ENCODE measurements around the gene ANKRD16. TPM values are rescaled to one million over a fixed set of nuclear protein-coding genes. Genes with fewer than 3 reads are reported as not detected.

Gene ANKRD16
- total RNA-seq, 2 donors from 2014 or later, result 9.9 to 13.0 TPM

- H3K4me1 ChIP-seq, result no peaks in the 10 kb centered on the region
- no peak overlapping the region for H3K27ac ChIP-seq
- 91 to 93% methylated on average over 3 to 7 of the region's 7 CpGs for WGBS, 2 donors
- ATAC-seq, result no peak
- H3K36me3 ChIP-seq (replicated peaks in 1 of 2; ENCODE audit: insufficient read depth in 1 of 2, low read depth in 2 of 2), result no peaks in the 10 kb centered on the region
- no peaks in the 10 kb centered on the region for H3K9me3 ChIP-seq
- intact Hi-C loops (cut with DNase I), result no loop called here
- no peak for TF ChIP-seq POLR2A (IDR thresholded peaks at IDR 0.05)
- no peak for TF ChIP-seq CTCF (IDR thresholded peaks at IDR 0.05)
- H3K4me3 ChIP-seq, result no peak overlapping the region
- DNase-seq, result no peak
- H3K27me3 ChIP-seq, result no peaks in the 10 kb centered on the region
Observed at GRCh38 chr10:5862360-5862961, 27.2 kb downstream of the ANKRD16 start.

DNA sequence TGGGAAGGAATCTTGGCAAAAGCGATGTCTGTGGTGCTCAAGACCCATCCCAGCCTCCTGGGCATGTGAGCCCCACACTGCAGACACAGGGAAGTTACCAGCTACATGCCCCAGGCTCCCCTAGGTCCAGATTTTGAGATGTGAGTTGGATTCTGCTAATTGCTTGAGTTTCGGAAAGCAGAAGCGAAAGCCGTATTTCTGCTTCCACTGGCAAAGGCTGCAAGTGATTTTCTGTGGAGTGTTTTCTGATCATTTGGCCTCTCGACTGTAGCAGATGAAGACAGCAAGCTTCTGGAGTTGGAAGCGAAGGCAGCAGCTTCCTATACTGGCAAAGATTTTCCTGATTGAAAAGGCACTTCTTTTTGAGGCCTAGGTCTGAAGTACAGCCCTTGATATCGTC lies 29.6 kb downstream of the ANKRD16 start:
- intact Hi-C loops (cut with DNase I), result no loop called here
- no peak for ATAC-seq
- WGBS, 2 donors, result 77 to 88% methylated on average over 4 to 7 of the region's 7 CpGs
- DNase-seq, result no peak
- TF ChIP-seq POLR2A (IDR thresholded peaks at IDR 0.05), result no peak
- no peak for TF ChIP-seq CTCF (IDR thresholded peaks at IDR 0.05)
- Histone ChIP-seq H3K9me3 (no peaks in the 10 kb centered on the region), H3K4me3 (no peak overlapping the region), H3K27ac (no peak overlapping the region), H3K36me3 (replicated peaks in 1 of 2; ENCODE audit: insufficient read depth in 1 of 2, low read depth in 2 of 2) (no peaks in the 10 kb centered on the region), H3K4me1 (no peaks in the 10 kb centered on the region), H3K27me3 (no peaks in the 10 kb centered on the region)

DNA sequence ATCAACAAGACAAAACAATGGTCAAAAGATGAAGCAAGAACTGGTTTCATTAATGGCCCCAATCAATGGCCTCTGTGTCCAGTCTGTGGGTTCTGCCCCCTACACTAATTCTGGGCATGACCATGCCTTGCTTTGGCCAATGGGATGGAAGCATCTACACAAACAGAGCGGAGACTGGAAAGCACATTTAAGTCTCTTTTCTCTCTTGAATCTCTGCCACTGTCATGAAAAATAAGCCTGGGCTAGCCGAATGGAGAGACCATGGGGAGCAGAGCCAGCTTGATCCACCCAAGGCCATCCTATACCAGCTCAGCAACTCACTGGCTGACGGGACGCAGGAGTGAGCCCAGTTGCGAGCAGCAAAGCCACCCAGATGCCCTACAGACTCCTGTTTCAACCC lies 30.9 kb downstream of the ANKRD16 start:
- Histone ChIP-seq H3K36me3 (replicated peaks in 1 of 2; ENCODE audit: insufficient read depth in 1 of 2, low read depth in 2 of 2) (no peaks in the 10 kb centered on the region), H3K4me3 (no peak overlapping the region), H3K9me3 (no peaks in the 10 kb centered on the region), H3K27ac (no peak overlapping the region), H3K4me1 (no peaks in the 10 kb centered on the region), H3K27me3 (no peaks in the 10 kb centered on the region)
- 87 to 91% methylated on average over 5 of the region's 5 CpGs for WGBS, 2 donors
- ATAC-seq (no peak), DNase-seq (no peak)
- TF ChIP-seq CTCF (IDR thresholded peaks at IDR 0.05) (no peak), POLR2A (IDR thresholded peaks at IDR 0.05) (no peak)
- intact Hi-C loops (cut with DNase I), result no loop called here

DNA sequence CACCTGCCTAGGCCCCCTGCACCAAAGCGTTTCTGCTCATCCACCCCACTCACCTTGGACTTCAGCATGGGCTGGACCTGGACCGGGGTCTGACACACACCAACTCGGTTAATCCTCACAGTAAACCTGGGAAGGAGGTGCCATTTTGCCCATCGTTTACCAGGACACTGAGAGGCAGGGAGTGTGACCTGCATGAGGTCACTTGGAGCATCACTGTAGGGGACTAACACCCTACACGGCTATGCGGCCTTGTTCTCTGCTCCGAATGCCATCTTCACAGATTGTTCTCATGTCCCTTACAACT lies 33.0 kb downstream of the ANKRD16 start:
- no peak for ATAC-seq
- TF ChIP-seq POLR2A (IDR thresholded peaks at IDR 0.05), result no peak
- no peak for TF ChIP-seq CTCF (IDR thresholded peaks at IDR 0.05)
- DNase-seq, result no peak

GRCh38 chr10:5855979-5856700 lies 33.6 kb downstream of the ANKRD16 start:
- no peak overlapping the region for H3K27ac ChIP-seq
- intact Hi-C loops (cut with DNase I), result no loop called here
- no peaks in the 10 kb centered on the region for H3K9me3 ChIP-seq
- WGBS, 2 donors, result 70 to 79% methylated on average over 18 of the region's 18 CpGs
- H3K36me3 ChIP-seq (replicated peaks in 1 of 2; ENCODE audit: insufficient read depth in 1 of 2, low read depth in 2 of 2), result no peaks in the 10 kb centered on the region
- no peak overlapping the region for H3K4me3 ChIP-seq
- no peaks in the 10 kb centered on the region for H3K4me1 ChIP-seq
- no peaks in the 10 kb centered on the region for H3K27me3 ChIP-seq
- DNase-seq (no peak), ATAC-seq (no peak)
- no peak for TF ChIP-seq POLR2A (IDR thresholded peaks at IDR 0.05)
- TF ChIP-seq CTCF (IDR thresholded peaks at IDR 0.05), result no peak

More for the DNA sequence above, 33.0 kb downstream of the ANKRD16 start:
- no peaks in the 10 kb centered on the region for H3K36me3 ChIP-seq (replicated peaks in 1 of 2; ENCODE audit: insufficient read depth in 1 of 2, low read depth in 2 of 2)
- intact Hi-C loops (cut with DNase I), result no loop called here
- no peaks in the 10 kb centered on the region for H3K27me3 ChIP-seq
- no peaks in the 10 kb centered on the region for H3K4me1 ChIP-seq
- no peak overlapping the region for H3K27ac ChIP-seq
- H3K4me3 ChIP-seq, result no peak overlapping the region
- 37 to 42% methylated on average over 7 of the region's 7 CpGs for WGBS, 2 donors
- H3K9me3 ChIP-seq, result no peaks in the 10 kb centered on the region

Data from body of pancreas (tissue), 4 donors.